PC-9 (cell line): ENCODE data around the gene VPS37B.

Experiments used
- EZH2 ChIP-seq: fragments of 200-600 bp; sonication (generic); IDR thresholded peaks from 2 replicates; pipeline ENCODE4 v1.8.0; 2017; ENCODE audit warnings: antibody characterized with exemption, low read depth
- TF ChIP-seq, protein P1 (sequence below): fragments of 200-600 bp; sonication (generic); conservative IDR thresholded peaks from 2 replicates; pipeline ENCODE4 v1.6.1; 2017; ENCODE audit warnings: mixed run types, antibody characterized with exemption, mild to moderate bottlenecking, moderate library complexity

- TF ChIP-seq, protein P1, sequence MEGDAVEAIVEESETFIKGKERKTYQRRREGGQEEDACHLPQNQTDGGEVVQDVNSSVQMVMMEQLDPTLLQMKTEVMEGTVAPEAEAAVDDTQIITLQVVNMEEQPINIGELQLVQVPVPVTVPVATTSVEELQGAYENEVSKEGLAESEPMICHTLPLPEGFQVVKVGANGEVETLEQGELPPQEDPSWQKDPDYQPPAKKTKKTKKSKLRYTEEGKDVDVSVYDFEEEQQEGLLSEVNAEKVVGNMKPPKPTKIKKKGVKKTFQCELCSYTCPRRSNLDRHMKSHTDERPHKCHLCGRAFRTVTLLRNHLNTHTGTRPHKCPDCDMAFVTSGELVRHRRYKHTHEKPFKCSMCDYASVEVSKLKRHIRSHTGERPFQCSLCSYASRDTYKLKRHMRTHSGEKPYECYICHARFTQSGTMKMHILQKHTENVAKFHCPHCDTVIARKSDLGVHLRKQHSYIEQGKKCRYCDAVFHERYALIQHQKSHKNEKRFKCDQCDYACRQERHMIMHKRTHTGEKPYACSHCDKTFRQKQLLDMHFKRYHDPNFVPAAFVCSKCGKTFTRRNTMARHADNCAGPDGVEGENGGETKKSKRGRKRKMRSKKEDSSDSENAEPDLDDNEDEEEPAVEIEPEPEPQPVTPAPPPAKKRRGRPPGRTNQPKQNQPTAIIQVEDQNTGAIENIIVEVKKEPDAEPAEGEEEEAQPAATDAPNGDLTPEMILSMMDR = no peak
- no peak for TF ChIP-seq EZH2
Measured at GRCh38 chr12:122841544-122842321, 54.2 kb downstream of the VPS37B start.
